ENCODE data around the gene CGNL1. TPM values are rescaled to one million over a fixed set of nuclear protein-coding genes. Genes with fewer than 3 reads are reported as not detected.

CGNL1 gene
- total and polyA plus RNA-seq, 10 of the 15 experiments (the other 5 are each of a cell fraction or from before 2014, with no cell fraction given): under 0.01 to 0.27 (median 0.04) TPM; not detected in 3

DNA sequence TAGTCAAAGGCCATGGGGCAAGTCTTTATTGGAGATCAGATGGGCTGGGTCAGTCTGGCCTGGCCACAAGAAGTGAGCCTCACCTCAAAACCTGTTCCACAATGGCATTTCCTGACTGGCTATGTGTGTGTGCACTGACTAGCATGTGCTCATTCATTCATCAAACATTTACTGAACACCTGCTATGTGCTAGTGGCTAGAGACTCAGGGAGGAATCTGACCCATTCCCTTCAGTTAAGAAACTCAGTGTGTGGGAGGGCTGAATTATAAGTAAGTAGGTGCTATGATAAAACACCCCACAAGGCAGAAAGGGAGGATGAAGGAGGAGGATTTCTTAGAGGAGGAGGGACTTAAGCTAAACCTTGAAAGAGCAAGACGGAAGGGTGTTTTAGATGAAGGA, 5.4 kb upstream of the CGNL1 start:
- no peaks in the 10 kb centered on the region for H4K20me1 ChIP-seq (ENCODE audit: control insufficient read depth, insufficient read depth)
- no peaks in the 10 kb centered on the region for H3K79me2 ChIP-seq (ENCODE audit: control insufficient read depth, insufficient read depth, low read length)
- TF ChIP-seq RBBP5 (conservative IDR thresholded peaks at IDR 0.05): no peak
- no peak for TF ChIP-seq IRF4 (IDR thresholded peaks at IDR 0.05; ENCODE audit: low read depth, low read length)
- TF ChIP-seq ZBTB40 (IDR thresholded peaks at IDR 0.05; ENCODE audit: borderline replicate concordance): no peak
- no peak for TF ChIP-seq KLF5 (IDR thresholded peaks at IDR 0.05; ENCODE audit: partially characterized antibody)
- no peak for TF ChIP-seq ZNF217 (IDR thresholded peaks at IDR 0.05)
- TF ChIP-seq BCL11A (IDR thresholded peaks at IDR 0.05; ENCODE audit: low read depth, low read length): no peak
- TF ChIP-seq SUZ12 (IDR thresholded peaks at IDR 0.05; ENCODE audit: unreplicated experiment): no peak
- TF ChIP-seq BMI1 (IDR thresholded peaks at IDR 0.05; ENCODE audit: borderline replicate concordance): no peak
- TF ChIP-seq ZBED1 (IDR thresholded peaks at IDR 0.05; ENCODE audit: borderline replicate concordance): no peak
- TF ChIP-seq ZSCAN29 (IDR thresholded peaks at IDR 0.05): no peak
- no peak for TF ChIP-seq ATF7 (IDR thresholded peaks at IDR 0.05; ENCODE audit: low read depth)
- no peak for TF ChIP-seq TCF7 (IDR thresholded peaks at IDR 0.05; ENCODE audit: borderline replicate concordance)
- TF ChIP-seq REST (IDR thresholded peaks at IDR 0.05; ENCODE audit: low read depth, low read length): no peak
- TF ChIP-seq ZNF384 (IDR thresholded peaks at IDR 0.05; ENCODE audit: borderline replicate concordance, low read depth, low read length): no peak
- no peak for TF ChIP-seq GABPA (IDR thresholded peaks at IDR 0.05; ENCODE audit: low read depth)
- no peak for TF ChIP-seq NR2C1 (IDR thresholded peaks at IDR 0.05)
- H3K9ac ChIP-seq (ENCODE audit: control insufficient read depth, insufficient read depth, low read length): no peak overlapping the region
- 67% methylated on average over 1 of the region's 1 CpG for WGBS (ENCODE audit: insufficient coverage, insufficient replicate concordance, low lambda C conversion rate, missing lambda C conversion rate)
- CTCF ChIA-PET: no interaction called here
- POLR2A ChIA-PET: no interaction called here
- ATAC-seq (no peak), DNase-seq (ENCODE audit: low read depth, low spot score) (no peak), FAIRE-seq (no peak)
- RAD21 ChIA-PET (ENCODE audit: unreplicated experiment): no interaction called here
- no peaks in the 10 kb centered on the region for H3K4me1 ChIP-seq (ENCODE audit: control insufficient read depth, insufficient read depth, low read length)
- H3K36me3 ChIP-seq (ENCODE audit: control insufficient read depth in 2 of 2, insufficient read depth in 2 of 2, low read length in 1 of 2): no peaks in the 10 kb centered on the region
- in situ Hi-C loops (cut with MboI): no loop called here
- SMC1A ChIA-PET (ENCODE audit: uncharacterized antibody, unreplicated experiment): no interaction called here
- H3K4me2 ChIP-seq (ENCODE audit: control insufficient read depth, insufficient read depth): no peak overlapping the region
- H2AFZ ChIP-seq (ENCODE audit: control insufficient read depth, low read depth, low read length): no peak overlapping the region
- H3K27ac ChIP-seq (ENCODE audit: control insufficient read depth, insufficient read depth): no peak overlapping the region
- intact Hi-C loops (cut with micrococcal nuclease; ENCODE audit: unreplicated experiment): no loop called here
- H3K9me3 ChIP-seq (replicated peaks; ENCODE audit: control insufficient read depth, insufficient read depth, low read length): no peaks in the 10 kb centered on the region
- H3K27me3 ChIP-seq (replicated peaks in 1 of 2; ENCODE audit: control insufficient read depth in 2 of 2, insufficient read depth in 2 of 2, low read length in 1 of 2): peaks cover 1 to 4% of the 10 kb centered on the region in 2 experiments; a peak in 3 of 4 replicates
- no TSS peak for BruUV-seq (replicated peaks)
- H3K4me3 ChIP-seq: no peak overlapping the region

Measured in GM12878 (cell line).